GM12865 (cell line): ENCODE data around the gene ITM2B.
"Not testable (repeated sequence)": the region's sequence is repeated elsewhere in the genome, so short reads cannot be mapped to it uniquely, and the experiment has no call there.

ENCODE experiments used
- DNase-seq: peaks from one replicate; pipeline ENCODE4 v3.0.0; 2010; ENCODE audit warnings: low read depth
- H3K4me3 ChIP-seq: 2 replicates; pipeline ENCODE4 v1.5.1; 2011; ENCODE audit warnings: mild to moderate bottlenecking, low read depth, low read length, control low read depth
- TF ChIP-seq, protein P1 (sequence below): IDR thresholded peaks from 2 replicates; pipeline ENCODE4 v1.5.1; 2011; ENCODE audit warnings: low read length, control low read depth, low read depth, inconsistent platforms; ENCODE audit not compliant: insufficient read depth; ENCODE audit errors: missing control alignments

ITM2B gene

DNA sequence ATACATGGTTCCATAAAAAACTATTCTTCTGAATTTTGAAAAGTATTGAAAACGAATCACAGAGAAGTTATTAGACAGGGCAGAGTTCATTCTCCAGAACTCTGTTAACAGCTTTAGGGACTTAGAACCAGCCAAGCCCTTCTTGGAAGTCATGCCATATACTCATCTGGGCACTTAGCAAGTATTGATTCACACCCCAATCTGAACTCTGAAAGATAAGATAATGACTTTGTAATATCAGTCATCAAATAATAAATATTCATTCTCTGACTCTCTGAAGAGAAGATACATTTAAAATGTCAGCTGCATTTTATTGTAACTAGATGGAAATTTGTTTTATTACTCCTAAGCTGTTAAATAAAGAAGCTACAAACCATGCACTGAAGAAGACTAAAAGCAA is 43.8 kb upstream of the ITM2B start:
- TF ChIP-seq, protein P1, sequence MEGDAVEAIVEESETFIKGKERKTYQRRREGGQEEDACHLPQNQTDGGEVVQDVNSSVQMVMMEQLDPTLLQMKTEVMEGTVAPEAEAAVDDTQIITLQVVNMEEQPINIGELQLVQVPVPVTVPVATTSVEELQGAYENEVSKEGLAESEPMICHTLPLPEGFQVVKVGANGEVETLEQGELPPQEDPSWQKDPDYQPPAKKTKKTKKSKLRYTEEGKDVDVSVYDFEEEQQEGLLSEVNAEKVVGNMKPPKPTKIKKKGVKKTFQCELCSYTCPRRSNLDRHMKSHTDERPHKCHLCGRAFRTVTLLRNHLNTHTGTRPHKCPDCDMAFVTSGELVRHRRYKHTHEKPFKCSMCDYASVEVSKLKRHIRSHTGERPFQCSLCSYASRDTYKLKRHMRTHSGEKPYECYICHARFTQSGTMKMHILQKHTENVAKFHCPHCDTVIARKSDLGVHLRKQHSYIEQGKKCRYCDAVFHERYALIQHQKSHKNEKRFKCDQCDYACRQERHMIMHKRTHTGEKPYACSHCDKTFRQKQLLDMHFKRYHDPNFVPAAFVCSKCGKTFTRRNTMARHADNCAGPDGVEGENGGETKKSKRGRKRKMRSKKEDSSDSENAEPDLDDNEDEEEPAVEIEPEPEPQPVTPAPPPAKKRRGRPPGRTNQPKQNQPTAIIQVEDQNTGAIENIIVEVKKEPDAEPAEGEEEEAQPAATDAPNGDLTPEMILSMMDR: no peak
- DNase-seq: no peak
- H3K4me3 ChIP-seq: no peak overlapping the region

GRCh38 chr13:48192411-48192935 is 40.5 kb upstream of the ITM2B start:
- no peak for DNase-seq
- TF ChIP-seq, protein P1: no peak
- no peak overlapping the region for H3K4me3 ChIP-seq

DNA sequence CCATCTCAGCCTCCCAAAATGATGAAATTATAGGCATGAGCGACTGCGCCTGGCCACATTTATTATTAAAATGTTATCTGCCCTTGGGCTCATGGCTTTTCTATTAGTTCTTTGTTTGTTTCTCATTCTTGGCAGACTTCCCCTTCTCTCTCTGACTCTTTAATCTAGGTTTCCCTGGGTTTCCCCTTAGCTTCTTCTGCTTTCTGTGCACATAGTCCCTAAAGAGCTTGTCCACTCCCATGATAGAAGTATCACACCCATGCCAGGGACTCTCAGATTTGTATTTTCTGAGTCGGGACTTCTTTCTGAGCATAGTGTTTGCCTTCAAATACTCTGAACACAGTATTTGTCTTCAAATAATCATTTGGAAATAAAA is 38.6 kb upstream of the ITM2B start:
- TF ChIP-seq, protein P1: no peak
- peak; percentile 34 for DNase-seq
- H3K4me3 ChIP-seq: no peak overlapping the region

GRCh38 chr13:48199404-48199946 is 33.5 kb upstream of the ITM2B start:
- no peak for DNase-seq
- no peak overlapping the region for H3K4me3 ChIP-seq
- TF ChIP-seq, protein P1: no peak

DNA sequence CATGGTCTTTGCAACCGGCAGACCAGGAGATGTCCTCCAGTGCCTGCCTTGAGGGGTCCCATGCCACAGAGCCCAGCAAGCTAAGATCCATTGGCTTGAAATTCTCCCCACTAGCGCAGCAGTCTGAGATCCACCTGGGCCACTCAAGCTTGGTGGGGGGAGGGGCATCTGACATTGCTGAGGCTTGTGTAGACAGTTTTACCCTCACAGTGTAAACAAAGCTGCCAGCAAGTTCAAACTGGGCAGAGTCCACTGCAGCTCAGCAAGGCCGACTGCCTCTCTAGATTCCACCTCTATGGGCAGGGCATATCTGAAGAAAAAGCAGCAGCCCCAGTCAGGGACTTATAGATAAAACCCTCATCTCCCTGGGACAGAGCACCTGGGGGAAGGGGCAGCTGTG is 32.0 kb upstream of the ITM2B start:
- TF ChIP-seq, protein P1: no peak
- no peak for DNase-seq
- no peak overlapping the region for H3K4me3 ChIP-seq

- not testable (repeated sequence) for DNase-seq, H3K4me3 ChIP-seq
These were observed 25.8 kb upstream of the ITM2B start for GRCh38 chr13:48207207-48207606.

DNA sequence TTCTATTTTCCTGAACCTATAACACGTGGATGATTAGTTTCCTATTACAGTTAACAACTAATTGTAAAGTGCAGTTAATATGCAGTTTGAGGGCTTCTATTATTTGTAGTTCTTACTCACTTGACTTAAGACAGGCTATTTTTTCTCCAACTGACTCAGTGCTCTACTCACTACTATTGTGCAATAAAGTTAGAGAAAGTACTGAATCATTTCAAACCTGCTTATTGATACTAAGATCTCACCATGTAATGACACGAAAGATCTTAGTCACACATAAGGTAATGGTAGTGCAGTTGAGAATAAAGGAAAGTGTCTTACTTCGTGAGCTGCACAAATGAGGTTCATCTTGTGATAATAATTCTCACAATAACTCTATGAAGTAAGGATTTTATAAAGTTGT is 22.8 kb upstream of the ITM2B start:
- TF ChIP-seq, protein P1: no peak
- DNase-seq: peak; percentile 44
- H3K4me3 ChIP-seq: no peak overlapping the region
